WERI-Rb-1 (cell line): Measurements from ENCODE around the gene C2orf66.

Experiments used
- DNase-seq: peaks from one replicate; pipeline ENCODE4 v3.0.0-alpha.2; 2020
- H3K27ac ChIP-seq: fragments of 250-450 bp; sonication (Bioruptor Pico); 2 replicates; pipeline ENCODE4 v1.5.1; 2020; ENCODE audit warnings: mild to moderate bottlenecking, moderate library complexity
- H3K27me3 ChIP-seq: fragments of 250-450 bp; sonication (Bioruptor Pico); 2 replicates; pipeline ENCODE4 v1.5.1; 2021; ENCODE audit warnings: mild to moderate bottlenecking, low read depth, moderate library complexity; ENCODE audit not compliant: insufficient read depth, severe bottlenecking
- H3K36me3 ChIP-seq: fragments of 250-450 bp; sonication (Bioruptor Pico); 2 replicates; pipeline ENCODE4 v1.5.1; 2020; ENCODE audit warnings: mild to moderate bottlenecking, moderate library complexity
- H3K4me3 ChIP-seq: 2 replicates; pipeline ENCODE4 v1.5.1; 2011; ENCODE audit warnings: low read depth, mild to moderate bottlenecking, control low read depth, low read length
- H3K9me3 ChIP-seq: fragments of 250-450 bp; sonication (Bioruptor Pico); 2 replicates; pipeline ENCODE4 v1.5.1; 2021; ENCODE audit warnings: mild to moderate bottlenecking, moderate library complexity; ENCODE audit not compliant: severe bottlenecking
- CTCF ChIP-seq: IDR thresholded peaks from 2 replicates; pipeline ENCODE4 v1.5.1; 2011; ENCODE audit warnings: low read depth, mild to moderate bottlenecking, control low read depth, inconsistent platforms, low read length

Gene C2orf66

DNA sequence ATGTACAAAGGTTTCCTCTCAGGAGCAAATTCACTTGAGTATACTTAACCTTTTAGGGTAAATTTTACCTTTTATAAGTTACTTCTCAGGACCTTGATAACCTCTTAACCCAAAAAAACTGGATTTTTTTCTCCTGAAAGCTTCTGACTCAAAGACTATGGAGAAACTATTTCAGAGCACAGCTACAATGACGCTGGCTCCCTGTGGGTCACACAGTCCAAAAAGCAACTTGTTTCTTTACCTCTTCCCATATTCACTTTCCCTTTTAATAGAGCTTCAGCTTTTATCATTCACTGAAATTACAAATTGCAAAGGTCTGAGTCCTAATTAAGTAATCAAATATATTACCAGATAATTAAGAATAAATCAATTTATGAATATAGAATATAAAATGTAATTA lies 42.1 kb downstream of the C2orf66 start:
- Histone ChIP-seq H3K36me3 (peaks cover 12% of the 10 kb centered on the region), H3K9me3 (no peaks in the 10 kb centered on the region), H3K4me3 (no peak overlapping the region), H3K27me3 (no peaks in the 10 kb centered on the region), H3K27ac (no peak overlapping the region)
- no peak for TF ChIP-seq CTCF
- DNase-seq = no peak

- no peak for DNase-seq
- Histone ChIP-seq H3K9me3 (no peaks in the 10 kb centered on the region), H3K4me3 (no peak overlapping the region), H3K36me3 (peaks cover 4% of the 10 kb centered on the region; the same call in 1 of the 2 replicates), H3K27me3 (no peaks in the 10 kb centered on the region), H3K27ac (no peak overlapping the region)
- no peak for TF ChIP-seq CTCF
These were observed 49.8 kb downstream of the C2orf66 start for GRCh38 chr2:196759378-196759706.

DNA sequence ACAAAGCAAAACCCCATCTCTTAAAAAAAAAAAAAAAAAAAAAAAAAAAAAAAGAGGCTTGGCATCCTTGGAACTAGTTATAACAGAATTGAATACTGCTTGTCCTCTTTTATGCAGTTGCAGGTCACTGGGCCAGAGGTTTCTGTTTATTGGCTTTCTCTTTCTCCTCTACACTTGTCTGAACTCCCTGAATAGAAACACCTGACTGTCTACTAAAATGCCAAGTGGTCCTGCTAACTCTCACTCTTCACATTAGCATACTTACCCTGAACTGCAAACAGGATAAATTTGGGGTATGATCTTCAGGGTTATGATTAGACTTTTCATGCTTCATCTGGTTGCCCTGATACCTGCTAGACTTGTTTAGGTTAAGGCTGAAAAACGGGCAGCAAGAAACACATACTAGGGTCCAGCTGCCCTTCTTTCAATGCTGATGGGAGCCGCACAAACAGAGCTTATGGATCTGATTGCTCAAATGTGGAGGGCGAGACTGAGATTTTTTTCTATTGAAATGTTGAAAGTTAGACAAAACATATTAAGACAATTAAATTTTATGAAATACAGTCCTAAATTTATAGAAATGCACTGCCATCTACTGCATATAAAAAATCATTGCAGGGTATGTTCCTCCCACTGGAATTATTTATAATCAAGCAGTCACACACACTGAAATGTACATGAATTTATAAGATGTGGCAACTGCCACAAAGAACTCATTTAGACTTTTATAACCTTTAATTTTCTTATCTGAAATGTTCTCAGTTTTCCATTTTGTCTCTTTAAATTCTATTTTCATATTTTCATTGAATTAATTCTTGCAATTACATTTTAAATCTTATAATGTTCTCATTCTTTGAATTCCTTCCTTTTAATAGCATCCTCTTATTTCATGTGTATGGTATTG lies 50.4 kb downstream of the C2orf66 start:
- no peaks in the 10 kb centered on the region for H3K27me3 ChIP-seq
- no peak for TF ChIP-seq CTCF
- DNase-seq = no peak
- H3K36me3 ChIP-seq = no peaks in the 10 kb centered on the region
- no peak overlapping the region for H3K27ac ChIP-seq
- H3K9me3 ChIP-seq = no peaks in the 10 kb centered on the region
- H3K4me3 ChIP-seq = no peak overlapping the region
